ENCODE data around the gene MED9.

The MED9 gene

DNA sequence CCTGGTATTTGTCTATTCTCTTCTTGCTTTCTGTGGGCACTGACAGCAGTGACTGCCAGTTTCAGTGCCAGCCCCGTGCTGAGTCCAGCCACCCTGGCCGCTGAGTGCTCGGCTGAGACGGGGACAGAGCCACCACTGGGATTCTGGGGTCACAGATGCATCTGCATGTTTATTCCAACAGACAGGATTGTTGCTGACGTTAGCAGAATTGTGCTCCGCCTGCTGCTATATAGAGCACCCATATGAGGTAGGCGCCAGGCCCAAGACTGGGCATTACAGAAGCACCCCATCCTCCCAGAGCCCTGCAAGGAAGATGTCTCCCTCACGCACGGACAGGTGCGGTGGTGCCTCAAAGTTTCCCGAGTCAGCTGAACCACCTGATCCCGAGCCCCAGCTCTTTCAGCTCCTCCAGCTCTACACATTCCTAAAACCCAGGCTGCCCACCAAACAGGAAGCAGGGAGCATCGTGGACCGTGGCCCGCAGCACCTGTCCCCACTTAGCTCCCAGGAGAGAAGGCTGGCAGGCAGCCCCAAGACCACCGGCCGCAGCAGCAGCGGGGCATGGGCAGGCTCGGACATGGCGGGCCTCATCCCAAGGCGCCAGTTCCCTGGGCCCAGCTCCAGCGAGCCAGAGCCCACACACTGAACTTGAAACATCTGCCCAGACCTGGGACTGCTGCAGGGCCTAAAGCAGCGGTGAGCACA is 64.3 kb downstream of the MED9 start:
- Histone ChIP-seq H3K4me3 (no peak overlapping the region), H3K4me1 (peaks cover 6% of the 10 kb centered on the region), H3K27me3 (ENCODE audit: low read depth) (no peaks in the 10 kb centered on the region), H3K36me3 (replicated peaks) (no peaks in the 10 kb centered on the region), H3K9me3 (no peaks in the 10 kb centered on the region)
- no peak for DNase-seq (ENCODE audit: low spot score in 2 of 2)
- in situ Hi-C loops (cut with MboI; ENCODE audit: low sequenced_read_pairs) = no loop called here

DNA sequence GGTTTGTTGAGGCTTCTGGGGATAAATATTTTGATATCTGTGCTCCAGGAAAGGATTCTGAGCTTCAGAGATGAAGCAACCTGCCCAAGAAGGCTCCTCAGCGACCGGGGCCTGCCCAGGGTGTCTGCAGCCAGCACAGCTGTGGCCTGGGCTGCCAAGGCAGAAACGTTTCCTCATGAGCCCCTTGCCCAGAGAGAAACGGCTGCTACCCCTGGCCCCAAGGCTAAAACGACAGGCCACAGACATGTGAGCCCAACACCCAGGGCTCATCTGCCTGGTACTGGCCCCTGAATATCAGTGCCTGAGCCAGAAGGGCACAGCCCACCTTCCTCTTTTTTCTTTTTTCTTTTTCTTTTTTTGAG is 64.8 kb downstream of the MED9 start:
- Histone ChIP-seq H3K9me3 (no peaks in the 10 kb centered on the region), H3K4me1 (peaks cover 6% of the 10 kb centered on the region), H3K27me3 (ENCODE audit: low read depth) (no peaks in the 10 kb centered on the region), H3K36me3 (replicated peaks) (no peaks in the 10 kb centered on the region), H3K4me3 (no peak overlapping the region)
- in situ Hi-C loops (cut with MboI; ENCODE audit: low sequenced_read_pairs) = no loop called here
- no peak for DNase-seq (ENCODE audit: low spot score in 2 of 2)
